ENCODE data around the gene TMEM151A. TPM values are rescaled to one million over a fixed set of nuclear protein-coding genes. Genes with fewer than 3 reads are reported as not detected.
"Not testable (repeated sequence)": the region's sequence is repeated elsewhere in the genome, so short reads cannot be mapped to it uniquely, and the experiment has no call there.

Gene TMEM151A
- total RNA-seq (under 1 TPM in 1 of 2 donors, not detected in 1; 0.13 TPM), polyA plus RNA-seq (not detected)
- long read RNA-seq, donor 1, result 0 reads
- long read RNA-seq, donor 2, result 0 reads

GRCh38 chr11:66291706-66292542 lies at the start of gene TMEM151A:
Gene TMEM151A, plus strand, starts transcription at chr11:66291894. Its CDS starts 120 bp downstream, at chr11:66292014.
- ATAC-seq (ENCODE audit: low FRiP score), result no peak
- Histone ChIP-seq H3K27me3 (ENCODE audit: control insufficient read depth in 1 of 2, insufficient read depth in 2 of 2, low read length in 1 of 2) (no peaks in the 10 kb centered on the region), H3K36me3 (ENCODE audit: control insufficient read depth in 1 of 2, insufficient read depth in 2 of 2, low read length in 1 of 2) (no peaks in the 10 kb centered on the region), H3K9me3 (ENCODE audit: control insufficient read depth, low read length) (no peaks in the 10 kb centered on the region), H3K4me3 (ENCODE audit: low read length in 2 of 2) (peak within 1 kb of the TSS; percentile 10 to 23), H3K4me1 (ENCODE audit: control insufficient read depth in 1 of 2, insufficient read depth in 2 of 2, low read length in 2 of 2) (no peaks in the 10 kb centered on the region), H3K27ac (ENCODE audit: low read depth in 1 of 2, low read length in 2 of 2) (no peak within 1 kb of the TSS)
- intact Hi-C loops (cut with DNase I), result no loop called here
- 1 to 2% methylated on average over 58 to 95 of the region's 95 CpGs for WGBS, 2 donors
- DNase-seq, result peak in 1 of 2 donors; percentile 50

GRCh38 chr11:66242095-66242765 lies 49.5 kb upstream of the TMEM151A start:
- H3K27ac ChIP-seq (ENCODE audit: low read depth in 1 of 2, low read length in 2 of 2), result no peak overlapping the region
- 68% methylated on average over 14 of the region's 14 CpGs for WGBS, 2 donors
- ATAC-seq (ENCODE audit: low FRiP score), result no peak
- H3K4me1 ChIP-seq (ENCODE audit: control insufficient read depth in 1 of 2, insufficient read depth in 2 of 2, low read length in 2 of 2), result no peaks in the 10 kb centered on the region
- H3K9me3 ChIP-seq (ENCODE audit: control insufficient read depth, low read length), result no peaks in the 10 kb centered on the region
- H3K27me3 ChIP-seq (ENCODE audit: control insufficient read depth in 1 of 2, insufficient read depth in 2 of 2, low read length in 1 of 2), result no peaks in the 10 kb centered on the region
- H3K4me3 ChIP-seq (ENCODE audit: low read length in 2 of 2), result no peak overlapping the region
- H3K36me3 ChIP-seq (ENCODE audit: control insufficient read depth in 1 of 2, insufficient read depth in 2 of 2, low read length in 1 of 2), result peaks cover 0 to 9% of the 10 kb centered on the region in 2 donors
- intact Hi-C loops (cut with DNase I), result no loop called here
- DNase-seq, result no peak

- Histone ChIP-seq H3K9me3 (ENCODE audit: control insufficient read depth, low read length) (no peaks in the 10 kb centered on the region), H3K4me1 (ENCODE audit: control insufficient read depth in 1 of 2, insufficient read depth in 2 of 2, low read length in 2 of 2) (no peaks in the 10 kb centered on the region), H3K36me3 (ENCODE audit: control insufficient read depth in 1 of 2, insufficient read depth in 2 of 2, low read length in 1 of 2) (peaks cover 0 to 6% of the 10 kb centered on the region in 2 donors), H3K27me3 (ENCODE audit: control insufficient read depth in 1 of 2, insufficient read depth in 2 of 2, low read length in 1 of 2) (no peaks in the 10 kb centered on the region), H3K4me3 (ENCODE audit: low read length in 2 of 2) (no peak overlapping the region), H3K27ac (ENCODE audit: low read depth in 1 of 2, low read length in 2 of 2) (no peak overlapping the region)
- WGBS, 2 donors, result 77 to 79% methylated on average over 13 of the region's 13 CpGs
- DNase-seq (no peak), ATAC-seq (ENCODE audit: low FRiP score) (no peak)
- intact Hi-C loops (cut with DNase I), result no loop called here
Measured at GRCh38 chr11:66243782-66244535, 47.7 kb upstream of the TMEM151A start.

- DNase-seq, result no peak
- no peaks in the 10 kb centered on the region for H3K27me3 ChIP-seq (ENCODE audit: control insufficient read depth in 1 of 2, insufficient read depth in 2 of 2, low read length in 1 of 2)
- intact Hi-C loops (cut with DNase I), result no loop called here
- H3K27ac ChIP-seq (ENCODE audit: low read depth in 1 of 2, low read length in 2 of 2), result no peak overlapping the region
- H3K4me3 ChIP-seq (ENCODE audit: low read length in 2 of 2), result no peak overlapping the region
- no peaks in the 10 kb centered on the region for H3K36me3 ChIP-seq (ENCODE audit: control insufficient read depth in 1 of 2, insufficient read depth in 2 of 2, low read length in 1 of 2)
- no peaks in the 10 kb centered on the region for H3K9me3 ChIP-seq (ENCODE audit: control insufficient read depth, low read length)
- no peaks in the 10 kb centered on the region for H3K4me1 ChIP-seq (ENCODE audit: control insufficient read depth in 1 of 2, insufficient read depth in 2 of 2, low read length in 2 of 2)
- no peak for ATAC-seq (ENCODE audit: low FRiP score)
- WGBS, 2 donors, result 84 to 89% methylated on average over 4 of the region's 4 CpGs
Measured at GRCh38 chr11:66247295-66247694, 44.4 kb upstream of the TMEM151A start.

- Histone ChIP-seq H3K9me3 (ENCODE audit: control insufficient read depth, low read length) (no peaks in the 10 kb centered on the region), H3K4me3 (ENCODE audit: low read length in 2 of 2) (no peak overlapping the region), H3K27me3 (ENCODE audit: control insufficient read depth in 1 of 2, insufficient read depth in 2 of 2, low read length in 1 of 2) (no peaks in the 10 kb centered on the region), H3K27ac (ENCODE audit: low read depth in 1 of 2, low read length in 2 of 2) (no peak overlapping the region), H3K36me3 (ENCODE audit: control insufficient read depth in 1 of 2, insufficient read depth in 2 of 2, low read length in 1 of 2) (no peaks in the 10 kb centered on the region), H3K4me1 (ENCODE audit: control insufficient read depth in 1 of 2, insufficient read depth in 2 of 2, low read length in 2 of 2) (no peaks in the 10 kb centered on the region)
- intact Hi-C loops (cut with DNase I), result no loop called here
- no peak for DNase-seq
- ATAC-seq (ENCODE audit: low FRiP score), result no peak
- WGBS, 2 donors, result 84 to 88% methylated on average over 3 of the region's 3 CpGs
Measured at GRCh38 chr11:66247801-66248200, 43.9 kb upstream of the TMEM151A start.

- Histone ChIP-seq H3K27me3 (ENCODE audit: control insufficient read depth in 1 of 2, insufficient read depth in 2 of 2, low read length in 1 of 2) (no peaks in the 10 kb centered on the region), H3K4me1 (ENCODE audit: control insufficient read depth in 1 of 2, insufficient read depth in 2 of 2, low read length in 2 of 2) (no peaks in the 10 kb centered on the region), H3K9me3 (ENCODE audit: control insufficient read depth, low read length) (no peaks in the 10 kb centered on the region), H3K36me3 (ENCODE audit: control insufficient read depth in 1 of 2, insufficient read depth in 2 of 2, low read length in 1 of 2) (no peaks in the 10 kb centered on the region), H3K27ac (ENCODE audit: low read depth in 1 of 2, low read length in 2 of 2) (no peak overlapping the region), H3K4me3 (ENCODE audit: low read length in 2 of 2) (no peak overlapping the region)
- WGBS, 2 donors, result 88 to 95% methylated on average over 6 of the region's 6 CpGs
- DNase-seq, result no peak
- intact Hi-C loops (cut with DNase I), result no loop called here
- no peak for ATAC-seq (ENCODE audit: low FRiP score)
Measured at GRCh38 chr11:66248903-66249302, 42.8 kb upstream of the TMEM151A start.

GRCh38 chr11:66251809-66252208 lies 39.9 kb upstream of the TMEM151A start:
- ATAC-seq (ENCODE audit: low FRiP score) (no peak), DNase-seq (no peak)
- Histone ChIP-seq H3K9me3 (ENCODE audit: control insufficient read depth, low read length) (no peaks in the 10 kb centered on the region), H3K36me3 (ENCODE audit: control insufficient read depth in 1 of 2, insufficient read depth in 2 of 2, low read length in 1 of 2) (no peaks in the 10 kb centered on the region), H3K4me1 (ENCODE audit: control insufficient read depth in 1 of 2, insufficient read depth in 2 of 2, low read length in 2 of 2) (no peaks in the 10 kb centered on the region), H3K27me3 (ENCODE audit: control insufficient read depth in 1 of 2, insufficient read depth in 2 of 2, low read length in 1 of 2) (no peaks in the 10 kb centered on the region), H3K27ac (ENCODE audit: low read depth in 1 of 2, low read length in 2 of 2) (no peak overlapping the region), H3K4me3 (ENCODE audit: low read length in 2 of 2) (no peak overlapping the region)
- WGBS, 2 donors, result 82 to 83% methylated on average over 7 of the region's 7 CpGs
- intact Hi-C loops (cut with DNase I), result no loop called here

- DNase-seq; intact Hi-C loops (cut with DNase I); H3K27me3 ChIP-seq (ENCODE audit: control insufficient read depth in 1 of 2, insufficient read depth in 2 of 2, low read length in 1 of 2); ATAC-seq (ENCODE audit: low FRiP score); H3K27ac ChIP-seq (ENCODE audit: low read depth in 1 of 2, low read length in 2 of 2); H3K4me1 ChIP-seq (ENCODE audit: control insufficient read depth in 1 of 2, insufficient read depth in 2 of 2, low read length in 2 of 2); H3K9me3 ChIP-seq (ENCODE audit: control insufficient read depth, low read length); H3K36me3 ChIP-seq (ENCODE audit: control insufficient read depth in 1 of 2, insufficient read depth in 2 of 2, low read length in 1 of 2); H3K4me3 ChIP-seq (ENCODE audit: low read length in 2 of 2): not testable (repeated sequence)
- 18 to 24% methylated on average over 6 of the region's 6 CpGs for WGBS, 2 donors
Measured at GRCh38 chr11:66253081-66253480, 38.6 kb upstream of the TMEM151A start.

Measured in aorta (tissue), 5 donors.